MM.1S (cell line): ENCODE data around the gene DPYSL5.

Experiments
- DNase-seq: peaks from one replicate; pipeline ENCODE4 v3.0.0-alpha.2; 2015
- H2AFZ ChIP-seq: fragments of 300-600 bp; sonication (generic); 2 replicates; pipeline ENCODE4 v1.6.0; 2016; ENCODE audit warnings: antibody characterized with exemption, low read length
- H3F3A ChIP-seq: fragments of 300-600 bp; sonication (generic); 2 replicates; pipeline ENCODE4 v1.6.1; 2016; ENCODE audit warnings: mild to moderate bottlenecking, antibody characterized with exemption, low read length, moderate library complexity, mixed read lengths; ENCODE audit not compliant: insufficient read depth
- H3K27ac ChIP-seq: fragments of 300-600 bp; sonication (generic); 2 replicates; pipeline ENCODE4 v1.5.1; 2016; ENCODE audit warnings: mild to moderate bottlenecking, low read length
- H3K27me3 ChIP-seq: fragments of 300-600 bp; sonication (generic); replicated peaks from 2 replicates; pipeline ENCODE4 v1.6.0; 2016; ENCODE audit warnings: low read length; ENCODE audit not compliant: insufficient read depth
- H3K36me3 ChIP-seq: fragments of 300-600 bp; sonication (generic); replicated peaks from 2 replicates; pipeline ENCODE4 v1.6.1; 2016; ENCODE audit warnings: mild to moderate bottlenecking, low read length, mixed read lengths; ENCODE audit not compliant: insufficient read depth
- H3K4me1 ChIP-seq: fragments of 300-600 bp; sonication (generic); 2 replicates; pipeline ENCODE4 v1.6.1; 2016; ENCODE audit warnings: low read length, mixed read lengths
- H3K4me2 ChIP-seq: fragments of 300-600 bp; sonication (generic); 2 replicates; pipeline ENCODE4 v1.6.0; 2016; ENCODE audit warnings: low read depth, low read length
- H3K4me3 ChIP-seq: fragments of 300-600 bp; sonication (generic); 2 replicates; pipeline ENCODE4 v1.5.1; 2016; ENCODE audit warnings: low read length, mixed read lengths
- H3K79me2 ChIP-seq: fragments of 300-600 bp; sonication (generic); 2 replicates; pipeline ENCODE4 v1.6.1; 2016; ENCODE audit warnings: mixed run types, low read length, mixed read lengths
- H3K9ac ChIP-seq: fragments of 300-600 bp; sonication (generic); 2 replicates; pipeline ENCODE4 v1.6.1; 2016; ENCODE audit warnings: low read length, mixed read lengths
- H3K9me2 ChIP-seq: fragments of 300-600 bp; sonication (generic); replicated peaks from 2 replicates; pipeline ENCODE4 v1.6.1; 2016; ENCODE audit warnings: mild to moderate bottlenecking, low read length, mixed read lengths; ENCODE audit not compliant: insufficient read depth
- H3K9me3 ChIP-seq: fragments of 300-600 bp; sonication (generic); replicated peaks from 2 replicates; pipeline ENCODE4 v1.6.1; 2016; ENCODE audit warnings: mild to moderate bottlenecking, low read length, mixed read lengths; ENCODE audit not compliant: insufficient read depth
- H4K20me1 ChIP-seq: fragments of 300-600 bp; sonication (generic); 2 replicates; pipeline ENCODE4 v1.6.1; 2016; ENCODE audit warnings: mild to moderate bottlenecking, low read length, moderate library complexity, mixed read lengths; ENCODE audit not compliant: insufficient read depth
- EZH2 ChIP-seq: fragments of 300-600 bp; sonication (generic); optimal IDR thresholded peaks from 2 replicates; pipeline ENCODE3; 2017; ENCODE audit warnings: low read depth, mild to moderate bottlenecking, antibody characterized with exemption, low read length, mixed read lengths
- EZH2phosphoT487 ChIP-seq: fragments of 300-600 bp; sonication (generic); IDR thresholded peaks from 2 replicates; pipeline ENCODE4 v1.6.1; 2018; ENCODE audit warnings: antibody characterized with exemption, low read length
- TF ChIP-seq, protein P1 (sequence below): fragments of 300-600 bp; sonication (generic); IDR thresholded peaks from 2 replicates; pipeline ENCODE4 v1.5.1; 2016; ENCODE audit warnings: antibody characterized with exemption, low read length, mixed read lengths

Gene DPYSL5

DNA sequence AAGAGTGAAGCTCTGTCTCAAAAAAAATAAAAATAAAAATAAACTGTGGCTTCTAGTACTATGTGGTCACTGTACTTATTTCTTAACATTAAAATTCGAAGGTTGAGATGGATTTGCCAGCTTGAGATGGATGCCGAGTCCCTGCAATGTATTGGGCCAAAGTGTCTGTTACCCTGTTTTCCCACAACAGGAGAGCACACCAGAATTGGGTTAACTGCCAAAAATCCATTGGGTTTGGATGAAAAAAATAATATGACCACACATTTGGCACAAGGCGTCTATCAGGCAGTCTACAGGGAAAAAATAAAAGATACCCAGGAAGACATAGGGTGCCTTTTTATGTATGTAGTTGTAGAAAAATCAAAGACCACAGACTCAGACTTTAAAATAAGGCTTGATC lies 103.3 kb downstream of the DPYSL5 start:
- Histone ChIP-seq H3F3A (no peaks in the 10 kb centered on the region), H3K4me3 (no peak overlapping the region), H3K27me3 (peaks cover 46% of the 10 kb centered on the region), H3K4me2 (no peak overlapping the region), H3K9me3 (no peaks in the 10 kb centered on the region), H3K79me2 (no peaks in the 10 kb centered on the region), H3K9ac (no peak overlapping the region), H2AFZ (no peak overlapping the region), H3K9me2 (no peaks in the 10 kb centered on the region), H4K20me1 (no peaks in the 10 kb centered on the region), H3K36me3 (no peaks in the 10 kb centered on the region), H3K4me1 (no peaks in the 10 kb centered on the region), H3K27ac (no peak overlapping the region)
- DNase-seq = no peak
- no peak for TF ChIP-seq EZH2phosphoT487
- no peak for TF ChIP-seq EZH2
- TF ChIP-seq, protein P1, sequence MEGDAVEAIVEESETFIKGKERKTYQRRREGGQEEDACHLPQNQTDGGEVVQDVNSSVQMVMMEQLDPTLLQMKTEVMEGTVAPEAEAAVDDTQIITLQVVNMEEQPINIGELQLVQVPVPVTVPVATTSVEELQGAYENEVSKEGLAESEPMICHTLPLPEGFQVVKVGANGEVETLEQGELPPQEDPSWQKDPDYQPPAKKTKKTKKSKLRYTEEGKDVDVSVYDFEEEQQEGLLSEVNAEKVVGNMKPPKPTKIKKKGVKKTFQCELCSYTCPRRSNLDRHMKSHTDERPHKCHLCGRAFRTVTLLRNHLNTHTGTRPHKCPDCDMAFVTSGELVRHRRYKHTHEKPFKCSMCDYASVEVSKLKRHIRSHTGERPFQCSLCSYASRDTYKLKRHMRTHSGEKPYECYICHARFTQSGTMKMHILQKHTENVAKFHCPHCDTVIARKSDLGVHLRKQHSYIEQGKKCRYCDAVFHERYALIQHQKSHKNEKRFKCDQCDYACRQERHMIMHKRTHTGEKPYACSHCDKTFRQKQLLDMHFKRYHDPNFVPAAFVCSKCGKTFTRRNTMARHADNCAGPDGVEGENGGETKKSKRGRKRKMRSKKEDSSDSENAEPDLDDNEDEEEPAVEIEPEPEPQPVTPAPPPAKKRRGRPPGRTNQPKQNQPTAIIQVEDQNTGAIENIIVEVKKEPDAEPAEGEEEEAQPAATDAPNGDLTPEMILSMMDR = no peak

GRCh38 chr2:26952374-26952773 lies 104.4 kb downstream of the DPYSL5 start:
- Histone ChIP-seq H3K9me2 (no peaks in the 10 kb centered on the region), H4K20me1 (no peaks in the 10 kb centered on the region), H3K4me1 (no peaks in the 10 kb centered on the region), H3F3A (no peaks in the 10 kb centered on the region), H3K36me3 (no peaks in the 10 kb centered on the region), H3K9me3 (no peaks in the 10 kb centered on the region), H3K27ac (no peak overlapping the region), H3K79me2 (no peaks in the 10 kb centered on the region), H3K4me3 (no peak overlapping the region), H3K4me2 (no peak overlapping the region), H3K9ac (no peak overlapping the region), H3K27me3 (peaks cover 35% of the 10 kb centered on the region), H2AFZ (no peak overlapping the region)
- no peak for TF ChIP-seq EZH2phosphoT487
- no peak for TF ChIP-seq EZH2
- TF ChIP-seq, protein P1 = no peak
- no peak for DNase-seq

GRCh38 chr2:26954135-26954534 lies 106.2 kb downstream of the DPYSL5 start:
- TF ChIP-seq EZH2 (no peak), EZH2phosphoT487 (no peak)
- TF ChIP-seq, protein P1 = no peak
- Histone ChIP-seq H3K36me3 (no peaks in the 10 kb centered on the region), H3K4me1 (no peaks in the 10 kb centered on the region)

More at GRCh38 chr2:26954135-26954534, 106.2 kb downstream of the DPYSL5 start:
- Histone ChIP-seq H4K20me1 (no peaks in the 10 kb centered on the region), H3K4me2 (no peak overlapping the region), H3K27ac (no peak overlapping the region), H3K79me2 (no peaks in the 10 kb centered on the region), H3K9ac (no peak overlapping the region), H2AFZ (no peak overlapping the region), H3K9me2 (no peaks in the 10 kb centered on the region), H3F3A (no peaks in the 10 kb centered on the region), H3K9me3 (no peaks in the 10 kb centered on the region), H3K4me3 (no peak overlapping the region), H3K27me3 (peaks cover 34% of the 10 kb centered on the region)
- no peak for DNase-seq
